GM12872 (cell line): ENCODE measurements around the gene NAA60.

ENCODE experiments used
- CTCF ChIP-seq: IDR thresholded peaks from 3 replicates; pipeline ENCODE4 v1.5.1; 2011; ENCODE audit warnings: low read depth, mild to moderate bottlenecking, low read length, moderate library complexity; ENCODE audit not compliant: insufficient read depth

The NAA60 gene

GRCh38 chr16:3480901-3481695, 37.6 kb downstream of the NAA60 start:
- TF ChIP-seq CTCF: no peak

GRCh38 chr16:3481696-3482658, 38.5 kb downstream of the NAA60 start:
- no peak for TF ChIP-seq CTCF

- TF ChIP-seq CTCF: no peak
Observed at GRCh38 chr16:3482659-3483241, 39.3 kb downstream of the NAA60 start.

- TF ChIP-seq CTCF: no peak
Observed at GRCh38 chr16:3484318-3485096, 41.0 kb downstream of the NAA60 start.

- no peak for TF ChIP-seq CTCF
Observed at GRCh38 chr16:3485097-3485745, 41.7 kb downstream of the NAA60 start.

- 0 out of 3 replicates have a peak, but pooled peaks have one; percentile 11 for TF ChIP-seq CTCF
Observed at GRCh38 chr16:3485821-3486505, 42.5 kb downstream of the NAA60 start.
